ENCODE results near the gene NRAS.

The NRAS gene

GRCh38 chr1:114660238-114660637, 56.3 kb downstream of the NRAS start:
- no peak overlapping the region for H3K4me3 ChIP-seq (replicated peaks; ENCODE audit: low read depth, low read length)
- DNase-seq (ENCODE audit: extremely low read depth, low read depth): no peak
- TF ChIP-seq, protein P1, sequence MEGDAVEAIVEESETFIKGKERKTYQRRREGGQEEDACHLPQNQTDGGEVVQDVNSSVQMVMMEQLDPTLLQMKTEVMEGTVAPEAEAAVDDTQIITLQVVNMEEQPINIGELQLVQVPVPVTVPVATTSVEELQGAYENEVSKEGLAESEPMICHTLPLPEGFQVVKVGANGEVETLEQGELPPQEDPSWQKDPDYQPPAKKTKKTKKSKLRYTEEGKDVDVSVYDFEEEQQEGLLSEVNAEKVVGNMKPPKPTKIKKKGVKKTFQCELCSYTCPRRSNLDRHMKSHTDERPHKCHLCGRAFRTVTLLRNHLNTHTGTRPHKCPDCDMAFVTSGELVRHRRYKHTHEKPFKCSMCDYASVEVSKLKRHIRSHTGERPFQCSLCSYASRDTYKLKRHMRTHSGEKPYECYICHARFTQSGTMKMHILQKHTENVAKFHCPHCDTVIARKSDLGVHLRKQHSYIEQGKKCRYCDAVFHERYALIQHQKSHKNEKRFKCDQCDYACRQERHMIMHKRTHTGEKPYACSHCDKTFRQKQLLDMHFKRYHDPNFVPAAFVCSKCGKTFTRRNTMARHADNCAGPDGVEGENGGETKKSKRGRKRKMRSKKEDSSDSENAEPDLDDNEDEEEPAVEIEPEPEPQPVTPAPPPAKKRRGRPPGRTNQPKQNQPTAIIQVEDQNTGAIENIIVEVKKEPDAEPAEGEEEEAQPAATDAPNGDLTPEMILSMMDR (IDR thresholded peaks at IDR 0.05; ENCODE audit: low read depth, low read length, missing control alignments): no peak

Data from HFF-Myc (cell line).